NCI-H82 treated with DMSO at 0.1 percent for 48 hours (cell line): ENCODE results near the gene GAPDHS.
A peak's percentile ranks its signal among the peaks of the same experiment; 100 is the strongest.

Source experiments
- DNase-seq: peaks from one replicate; lab custom pipeline; 2025; ENCODE audit not compliant: unreplicated experiment; lab: John Stamatoyannopoulos, UW

Gene GAPDHS

GRCh38 chr19:35556025-35556590, 22.9 kb downstream of the GAPDHS start:
- DNase-seq = no peak

GRCh38 chr19:35556846-35557538, 23.7 kb downstream of the GAPDHS start:
- DNase-seq = no peak

DNA sequence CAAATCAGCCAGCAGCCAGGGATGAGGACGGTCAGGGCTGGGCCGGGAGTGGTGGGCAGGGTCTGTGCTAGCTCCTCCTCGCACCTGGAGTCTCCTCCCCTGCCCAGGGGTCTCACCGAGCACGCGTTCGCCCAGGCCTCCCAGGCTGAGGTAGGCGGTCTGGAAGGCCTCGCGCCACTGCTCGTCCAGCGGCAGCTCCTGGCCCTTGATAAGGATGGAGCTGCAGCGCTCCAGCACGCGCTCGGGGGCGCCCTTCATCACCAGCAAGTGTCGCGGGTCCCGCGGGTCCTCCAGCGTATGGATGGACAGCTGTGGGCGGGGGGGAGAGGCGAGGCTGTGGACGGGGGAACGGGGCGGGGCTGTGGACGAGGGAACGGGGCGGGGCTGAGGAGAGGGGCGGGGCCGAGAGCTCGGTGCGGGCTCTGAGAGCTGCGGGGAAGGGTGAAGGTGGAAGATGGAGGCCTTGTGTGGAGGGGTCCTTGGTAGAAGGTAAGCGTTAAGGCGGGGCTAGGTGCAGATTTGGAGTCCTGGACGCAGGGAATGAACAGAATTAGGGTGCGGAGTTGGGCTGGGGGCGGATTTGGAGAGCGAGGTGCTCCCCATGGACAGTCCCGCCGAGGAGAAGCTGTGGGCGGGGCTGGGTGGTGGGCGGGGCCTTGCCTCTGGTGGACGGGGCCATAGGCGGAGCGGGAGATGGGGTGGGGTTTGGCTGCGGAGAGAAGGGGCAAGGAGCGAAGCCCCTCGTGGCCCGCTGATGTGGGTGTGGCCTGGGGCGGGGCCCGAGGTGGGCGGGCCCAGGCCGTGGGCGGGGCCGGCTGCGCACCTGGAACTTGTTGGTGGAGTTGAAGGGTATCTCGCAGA, 24.5 kb downstream of the GAPDHS start:
- peak; percentile 88 for DNase-seq

DNA sequence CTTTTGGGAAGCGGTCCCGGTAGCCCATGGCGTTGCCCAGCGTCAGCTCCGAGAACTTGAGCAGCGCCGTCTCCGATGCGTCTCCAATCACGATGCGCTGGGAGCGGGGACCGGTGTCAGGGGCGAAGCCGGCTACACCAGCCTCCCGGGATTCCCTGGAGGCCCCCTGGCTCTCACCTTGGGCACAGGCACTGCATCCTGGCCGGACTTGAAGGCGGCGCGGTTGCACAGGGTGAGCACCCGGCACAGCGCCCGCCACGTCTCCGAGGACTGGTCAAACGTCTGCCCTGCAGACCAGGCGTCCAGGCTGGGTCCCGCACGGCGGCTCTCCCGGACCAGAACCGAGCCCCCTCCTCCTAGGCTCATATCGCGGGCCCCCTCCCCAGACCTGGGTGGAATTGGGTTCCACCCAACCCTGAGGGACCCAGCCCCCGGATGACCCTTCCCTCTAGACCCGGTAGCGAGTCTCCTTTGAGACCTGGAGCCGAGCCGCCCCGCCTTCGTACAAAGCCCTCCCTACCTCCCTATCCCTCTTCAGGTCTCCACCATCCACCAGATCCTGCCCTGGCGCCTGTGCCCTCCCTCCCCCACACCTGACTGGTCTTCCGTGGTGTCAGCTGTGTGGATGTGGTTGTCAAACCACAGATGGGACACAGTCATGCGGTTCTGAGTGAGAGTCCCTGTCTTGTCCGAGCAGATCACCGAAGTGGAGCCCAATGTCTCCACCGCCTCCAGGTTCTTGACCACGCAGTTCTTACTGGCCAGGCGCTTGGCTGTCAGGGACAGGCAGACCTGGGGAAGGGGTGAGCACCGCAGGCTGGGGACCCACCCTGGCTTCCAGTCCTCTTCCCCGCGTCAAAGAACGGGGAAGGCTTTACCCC, 25.4 kb downstream of the GAPDHS start:
- DNase-seq = no peak

DNA sequence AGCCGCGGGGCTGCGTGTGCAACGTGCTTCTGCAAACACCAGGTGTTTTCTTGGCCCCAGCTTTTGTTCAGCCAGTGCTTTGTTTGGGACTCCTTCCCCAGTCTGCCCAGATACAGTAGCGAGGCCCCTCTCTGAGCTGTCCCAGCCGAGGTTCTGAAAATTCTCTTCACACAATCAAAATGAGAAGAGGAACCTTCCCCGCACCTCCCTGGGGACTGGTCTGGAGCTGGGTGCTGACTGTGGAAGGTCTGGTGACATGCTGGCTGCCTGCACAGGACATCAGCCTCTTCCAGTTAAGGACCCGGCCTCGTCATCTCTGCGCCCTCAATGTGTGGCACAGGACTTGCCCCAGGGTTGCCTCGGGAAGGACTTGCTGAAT, 26.0 kb downstream of the GAPDHS start:
- no peak for DNase-seq

GRCh38 chr19:35559781-35560180, 26.5 kb downstream of the GAPDHS start:
- DNase-seq = no peak

- DNase-seq = no peak
These were observed 27.0 kb downstream of the GAPDHS start for GRCh38 chr19:35560271-35560670.

DNA sequence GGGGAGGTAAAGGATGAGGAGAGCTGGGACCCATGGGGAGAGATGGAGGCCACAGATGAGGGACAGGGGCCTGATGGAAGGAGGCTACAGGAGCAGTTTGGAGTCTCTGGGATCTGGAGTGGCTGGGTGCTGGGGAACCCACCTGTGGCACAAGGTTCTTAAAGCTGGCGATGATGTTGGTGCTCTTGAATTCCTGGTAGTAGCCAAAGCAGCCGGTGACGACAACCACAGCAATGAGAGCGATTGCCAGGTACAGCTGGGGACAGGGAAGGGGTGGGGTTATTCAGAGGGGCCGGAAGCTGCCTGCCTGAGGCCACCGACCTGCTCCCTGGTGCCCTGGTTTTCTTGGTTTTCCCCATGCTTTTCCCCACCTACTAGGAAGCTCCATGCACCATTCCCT, 27.4 kb downstream of the GAPDHS start:
- no peak for DNase-seq

DNA sequence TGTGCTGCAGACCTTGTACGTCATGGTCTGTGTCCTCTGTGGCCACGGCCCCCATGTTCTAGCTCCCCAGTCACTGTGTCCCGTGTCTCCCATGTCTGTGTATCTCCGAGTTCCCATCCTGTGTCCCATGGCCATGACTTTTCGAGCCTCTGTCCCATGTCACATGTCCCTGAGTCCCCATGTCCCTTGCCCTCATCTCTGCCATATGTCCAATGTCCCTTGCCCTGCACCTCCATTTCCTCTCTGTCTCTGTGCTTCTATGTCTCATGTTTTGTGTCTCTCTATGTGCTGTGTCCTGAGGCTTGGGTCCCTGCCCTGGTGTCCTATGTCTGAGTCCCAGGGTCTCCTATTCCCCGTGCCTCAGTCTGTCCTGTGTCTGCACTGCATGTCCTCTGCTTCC, 28.2 kb downstream of the GAPDHS start:
- no peak for DNase-seq

GRCh38 chr19:35562336-35562735, 29.1 kb downstream of the GAPDHS start:
- no peak for DNase-seq

- DNase-seq = no peak
These were observed 29.5 kb downstream of the GAPDHS start for GRCh38 chr19:35562776-35563175.

DNA sequence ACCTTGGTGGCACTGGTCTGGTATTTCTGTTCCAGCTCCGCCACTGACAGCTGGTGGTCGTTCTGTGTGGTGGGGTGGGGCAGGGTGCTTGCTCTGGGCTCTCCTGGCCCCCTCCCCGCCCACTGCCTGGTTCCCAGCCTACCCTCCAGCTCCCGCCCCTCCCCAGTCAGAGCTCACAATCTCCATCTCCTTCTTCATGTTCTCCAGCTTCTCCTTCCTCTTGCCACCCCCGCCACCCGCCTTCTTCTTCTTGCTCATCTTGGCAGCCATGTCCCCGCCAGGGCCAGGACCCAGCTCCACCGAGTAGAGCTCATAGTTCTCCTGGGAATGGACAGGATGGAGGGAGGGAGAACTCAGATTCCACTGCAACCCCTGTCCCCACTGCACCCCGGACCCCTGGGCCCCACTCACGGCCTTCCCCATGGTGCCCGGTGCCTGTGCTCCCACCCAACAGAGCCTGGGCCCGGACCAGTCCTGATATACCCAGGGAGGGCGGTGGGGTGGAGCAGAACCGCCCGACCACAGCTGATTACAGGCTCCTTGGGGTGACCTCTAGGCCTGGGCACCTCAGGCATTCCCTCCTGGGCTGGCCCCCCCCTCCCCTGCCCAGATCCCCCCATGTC, 30.1 kb downstream of the GAPDHS start, which contains the start of gene ATP4A:
Gene ATP4A, minus strand, starts transcription at position 452 of the 623 bp plus-strand sequence. Its CDS starts 29 bp downstream, at position 423.
- DNase-seq = no peak

DNA sequence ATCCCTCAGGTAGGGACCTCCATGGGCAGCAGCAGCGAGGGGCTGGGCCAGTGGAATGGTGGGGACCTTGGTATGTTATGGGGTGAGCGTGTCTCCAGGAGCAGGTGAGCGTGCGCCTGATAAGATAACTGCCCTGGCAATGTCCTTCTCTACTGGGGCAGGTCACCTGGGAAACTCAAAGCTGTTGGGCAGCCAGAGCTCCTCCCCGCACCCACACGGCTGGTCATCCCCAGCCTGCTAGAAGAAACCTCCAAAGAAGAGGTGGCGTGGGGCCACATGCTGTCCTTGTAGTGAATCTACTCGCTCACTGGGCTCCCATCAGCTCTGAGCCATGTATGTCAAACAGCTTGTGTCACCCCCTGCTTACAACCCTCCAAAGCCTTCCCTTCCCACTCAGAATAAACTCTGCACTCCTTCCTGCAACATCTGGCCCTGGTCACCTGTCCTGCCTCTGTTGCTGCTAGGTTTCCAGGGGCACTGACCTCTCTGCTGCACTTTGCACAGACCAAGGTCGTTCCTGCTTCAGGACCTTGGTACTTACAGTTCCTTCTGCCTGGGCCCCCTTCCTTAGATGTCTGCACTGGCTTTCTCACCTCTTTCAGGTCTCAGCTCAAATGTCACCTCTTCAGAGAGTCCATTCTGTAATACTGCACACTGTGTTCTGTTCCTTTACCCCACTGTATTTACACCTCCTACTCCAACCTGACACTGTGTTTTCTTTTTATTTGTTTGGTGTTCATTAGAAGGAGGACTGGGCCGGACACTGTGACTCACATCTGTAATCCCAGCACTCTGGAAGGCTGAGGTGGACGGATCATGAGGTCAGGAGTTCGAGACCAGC, 32.0 kb downstream of the GAPDHS start:
- DNase-seq = no peak

GRCh38 chr19:35566738-35567137, 33.5 kb downstream of the GAPDHS start:
- no peak for DNase-seq

DNA sequence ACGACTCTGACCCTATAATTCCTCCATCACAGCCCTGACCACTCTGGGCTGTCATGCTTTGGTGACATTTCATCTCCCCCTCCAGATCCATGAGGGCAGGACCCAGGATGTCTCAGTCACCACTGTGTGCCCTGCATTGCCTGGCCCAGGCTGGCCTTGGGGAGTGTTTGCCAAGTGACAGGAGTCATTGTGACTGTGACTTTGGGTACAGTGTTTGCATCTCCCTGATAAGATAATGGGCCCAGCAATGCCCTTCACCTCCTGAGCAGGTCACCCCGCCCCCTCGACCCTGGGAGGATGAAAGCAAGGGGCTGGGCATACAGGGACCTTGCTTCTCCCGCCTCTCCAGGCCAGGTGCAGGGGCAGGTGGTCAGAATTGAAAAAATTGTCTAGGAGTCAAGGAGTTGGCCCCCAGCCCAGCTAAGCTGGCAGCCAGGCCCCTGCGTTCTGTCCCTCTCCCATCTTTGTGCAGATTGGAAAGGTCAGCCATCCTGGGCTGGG, 36.1 kb downstream of the GAPDHS start:
- DNase-seq = no peak

GRCh38 chr19:35571406-35571965, 38.2 kb downstream of the GAPDHS start:
- no peak for DNase-seq

DNA sequence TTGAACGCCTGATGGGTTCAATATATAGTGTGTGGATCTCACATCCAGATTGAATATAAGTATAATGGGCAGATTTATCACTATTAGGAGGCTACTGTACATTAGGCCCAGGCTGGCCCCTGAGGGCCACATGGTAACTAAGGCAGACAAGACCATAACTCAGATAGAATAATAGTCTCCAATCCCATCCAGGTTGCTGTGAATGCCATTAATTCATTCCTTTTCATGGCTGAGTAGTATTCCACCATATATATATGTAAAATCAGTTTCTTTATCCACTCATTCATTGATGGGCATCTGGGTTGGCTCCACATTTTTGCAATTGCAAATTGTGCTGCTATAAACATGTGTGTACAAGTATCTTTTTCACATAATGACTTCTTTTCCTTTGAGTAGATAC, 44.7 kb downstream of the GAPDHS start:
- DNase-seq = no peak

GRCh38 chr19:35578707-35579106, 45.5 kb downstream of the GAPDHS start:
- DNase-seq = no peak

DNA sequence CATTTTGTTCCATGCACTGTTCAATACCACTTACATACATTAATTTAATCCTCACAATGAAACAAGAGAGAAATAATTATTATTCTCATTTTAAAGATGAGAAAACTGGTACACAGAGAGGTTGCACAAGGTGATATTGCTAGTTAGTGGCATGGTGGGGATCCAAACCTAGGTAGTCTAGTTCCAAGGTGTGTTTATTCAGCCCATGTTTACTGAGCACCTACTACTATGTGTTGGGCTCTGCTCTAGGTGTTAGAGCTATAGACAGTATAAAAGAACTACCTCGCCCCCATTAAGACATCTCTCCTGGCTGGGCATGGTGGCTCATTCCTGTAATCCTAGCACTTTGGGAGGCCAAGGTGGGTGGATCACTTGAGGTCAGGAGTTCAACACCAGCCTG, 49.5 kb downstream of the GAPDHS start:
- no peak for DNase-seq
